B cell (primary cell): ENCODE results near the gene PACC1. TPM values are rescaled to one million over a fixed set of nuclear protein-coding genes. Genes with fewer than 3 reads are reported as not detected.

Experiments used
- ATAC-seq: fragments of 200-7000 bp; cut with Tn5 transposase; one replicate; pipeline ENCODE4 v1.10.0; 2021; ENCODE audit warnings: low read depth, mild to moderate bottlenecking, moderate number of reproducible peaks, moderate library complexity
- CTCF ChIA-PET: fragments of 350-600 bp; sonication (Branson Sonifier 250); formaldehyde crosslinking; loops from one replicate; lab custom pipeline; 2021; ENCODE audit warnings: antibody characterized with exemption, inconsistent platforms; lab: Charles Lee
- POLR2A ChIA-PET: fragments of 350-600 bp; sonication (Branson Sonifier 250); formaldehyde crosslinking; loops from one replicate; lab custom pipeline; 2021; ENCODE audit warnings: antibody characterized with exemption; lab: Charles Lee
- DNase-seq: peaks from one replicate; pipeline ENCODE4 v3.0.0; 2013
- H2AFZ ChIP-seq: 2 replicates; pipeline ENCODE4 v1.6.1; 2012; ENCODE audit warnings: mild to moderate bottlenecking, low read depth, low read length; ENCODE audit not compliant: insufficient read depth, poor library complexity, severe bottlenecking
- H3K27ac ChIP-seq, 2 donors: 1 replicate in 1 of 2; 2 replicates in 1 of 2; pipeline ENCODE4 v1.5.1; 2012 to 2013; ENCODE audit warnings: low read length in 2 of 2, mild to moderate bottlenecking in 2 of 2, moderate library complexity in 1 of 2
- H3K27me3 ChIP-seq, 4 experiments: fragments of 200-600 bp in 1 of 4; sonication (generic) in 1 of 4; replicated peaks in 1 of 4; 1 replicate in 2 of 4; 2 replicates in 2 of 4; pipeline versions ENCODE4 v1.6.1 to v1.7.0; 2013 to 2016; ENCODE audit warnings: low read length in 3 of 4, mild to moderate bottlenecking in 2 of 4, mixed read lengths in 1 of 4, moderate library complexity in 1 of 4; ENCODE audit not compliant: insufficient read depth in 4 of 4, control insufficient read depth in 3 of 4; ENCODE audit errors: control extremely low read depth in 1 of 4
- H3K36me3 ChIP-seq, 2 experiments: replicated peaks in 1 of 2; 1 replicate in 1 of 2; 2 replicates in 1 of 2; pipeline versions ENCODE4 v1.6.1 to v1.7.1; 2013; ENCODE audit warnings: low read length in 1 of 2; ENCODE audit not compliant: insufficient read depth in 2 of 2, control insufficient read depth in 1 of 2; ENCODE audit errors: control extremely low read depth in 1 of 2, extremely low read depth in 1 of 2
- H3K4me1 ChIP-seq, 2 donors: fragments of 200-600 bp in 1 of 2; sonication (generic) in 1 of 2; 1 replicate in 1 of 2; 2 replicates in 1 of 2; pipeline versions ENCODE4 v1.5.1 to v1.6.1; 2013 to 2017; ENCODE audit warnings: low read length in 2 of 2; ENCODE audit not compliant: control insufficient read depth in 2 of 2, insufficient read depth in 2 of 2
- H3K4me2 ChIP-seq: replicated peaks from 2 replicates; pipeline ENCODE3; 2012; ENCODE audit warnings: mild to moderate bottlenecking, low read depth, low read length; ENCODE audit not compliant: poor library complexity, severe bottlenecking
- H3K4me3 ChIP-seq, 5 experiments: fragments of 200-600 bp in 1 of 5; sonication (generic) in 1 of 5; 1 replicate in 3 of 5; 2 replicates in 2 of 5; pipeline versions ENCODE4 v1.5.1 to v1.7.0; 2011 to 2016; ENCODE audit warnings: low read length in 4 of 5, mild to moderate bottlenecking in 4 of 5, low read depth in 2 of 5, control low read depth in 1 of 5, moderate library complexity in 1 of 5; ENCODE audit not compliant: insufficient read depth in 1 of 5; ENCODE audit errors: control extremely low read depth in 1 of 5, extremely low read depth in 1 of 5
- H3K79me2 ChIP-seq: fragments of 200-600 bp; sonication (generic); one replicate; pipeline ENCODE4 v1.6.0; 2016; ENCODE audit warnings: low read length; ENCODE audit not compliant: control insufficient read depth, insufficient read depth
- H3K9ac ChIP-seq: fragments of 200-600 bp; sonication (generic); 2 replicates; pipeline ENCODE4 v1.6.1; 2017; ENCODE audit warnings: mild to moderate bottlenecking, low read length, moderate library complexity
- H3K9me3 ChIP-seq, 3 donors: one replicate each; pipeline versions ENCODE4 v1.6.1 to v1.7.1; 2013; ENCODE audit warnings: low read length in 2 of 3; ENCODE audit not compliant: control insufficient read depth in 2 of 3, insufficient read depth in 1 of 3; ENCODE audit errors: control extremely low read depth in 1 of 3
- H4K20me1 ChIP-seq: 2 replicates; pipeline ENCODE4 v1.6.0; 2012; ENCODE audit warnings: mild to moderate bottlenecking, low read length; ENCODE audit not compliant: insufficient read depth, control insufficient read depth, poor library complexity, severe bottlenecking
- H3K27ac Mint-ChIP-seq: one replicate; pipeline ENCODE4 v1.8.0; 2021; ENCODE audit warnings: mixed read lengths
- H3K27me3 Mint-ChIP-seq: one replicate; pipeline ENCODE4 v1.8.0; 2021; ENCODE audit warnings: mixed read lengths
- H3K4me1 Mint-ChIP-seq: one replicate; pipeline ENCODE4 v1.8.0; 2021; ENCODE audit warnings: mixed read lengths
- H3K4me3 Mint-ChIP-seq: one replicate; pipeline ENCODE4 v1.8.0; 2021; ENCODE audit warnings: mixed read lengths
- H3K9me3 Mint-ChIP-seq: one replicate; pipeline ENCODE4 v1.8.0; 2022; ENCODE audit warnings: mixed read lengths; ENCODE audit not compliant: insufficient read depth
- EZH2 ChIP-seq: IDR thresholded peaks from 2 replicates; pipeline ENCODE4 v1.6.1; 2012; ENCODE audit warnings: borderline replicate concordance, low read depth, mild to moderate bottlenecking, moderate library complexity, low read length; ENCODE audit not compliant: insufficient read depth, poor library complexity, severe bottlenecking
- WGBS: methylation state at CpG from one replicate; pipeline ENCODE4 v1.1.5; 2013; ENCODE audit warnings: missing lambda C conversion rate; ENCODE audit not compliant: insufficient coverage; 5-methylcytosine and 5-hydroxymethylcytosine counted together
- intact Hi-C: fragments of 100-400 bp; cut with micrococcal nuclease; formaldehyde crosslinking; loops from one replicate; pipeline ENCODE4 v1.10.0; 2022
- polyA plus RNA-seq: library from polyadenylated mRNA; depleted of rRNA; stranded (reverse); fragments of >200 nt; gene quantifications from 2 replicates; pipeline ENCODE4 v1.2.3, GENCODE V29; 2012
- total RNA-seq, 2 donors: library from RNA; stranded (reverse); fragments of 120-200 nt in 1 of 2; gene quantifications; 1 replicate in 1 of 2; 2 replicates in 1 of 2; pipeline versions ENCODE4 v1.2.3 to v1.2.4, GENCODE V29; 2013 to 2022
- TF ChIP-seq, protein P1 (sequence below): fragments of 200-600 bp; IDR thresholded peaks from one replicate; pipeline ENCODE4 v1.8.0; 2022; ENCODE audit warnings: antibody characterized with exemption, mild to moderate bottlenecking

The PACC1 gene
- total and polyA plus RNA-seq, 2 donors (not counting 1 experiment from before 2014, with no cell fraction given), result 15.9 to 18.3 TPM

DNA sequence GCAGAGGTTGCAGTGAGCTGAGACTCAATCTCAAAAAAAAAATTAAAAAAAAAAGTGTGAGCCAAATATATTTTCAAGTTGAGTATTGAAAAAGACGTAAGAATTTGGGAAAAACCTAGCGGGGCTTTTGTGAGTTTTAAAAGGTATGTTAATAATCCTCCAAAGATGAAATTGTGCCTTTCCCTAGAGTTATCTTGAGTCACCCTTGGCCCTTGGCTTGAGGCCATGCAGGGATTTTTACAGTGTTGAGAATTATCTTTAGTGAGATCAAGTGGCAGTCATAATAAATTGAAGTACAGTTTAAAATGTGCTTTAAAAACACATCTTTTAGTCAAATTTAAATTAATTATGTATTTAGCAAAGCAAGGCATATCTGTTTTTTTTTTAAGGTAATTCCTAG, 96.8 kb downstream of the PACC1 start:
- POLR2A ChIA-PET, result no interaction called here
- DNase-seq (no peak), ATAC-seq (no peak)
- peaks cover 50% of the 10 kb centered on the region for H4K20me1 ChIP-seq
- H3K27ac Mint-ChIP-seq, result no peak overlapping the region
- H3K4me1 ChIP-seq, result peaks cover 0 to 3% of the 10 kb centered on the region in 2 donors
- CTCF ChIA-PET, result interaction anchor here (0.6 to 0.7 kb wide), 2 partner anchors 141 to 529 kb away, joined by 3 to 6 read pairs; no protein-coding TSS in a partner anchor
- intact Hi-C loops, result no loop called here
- no peak overlapping the region for H2AFZ ChIP-seq
- H3K4me3 Mint-ChIP-seq, result no peak overlapping the region
- TF ChIP-seq EZH2, result no peak
- TF ChIP-seq, protein P1, sequence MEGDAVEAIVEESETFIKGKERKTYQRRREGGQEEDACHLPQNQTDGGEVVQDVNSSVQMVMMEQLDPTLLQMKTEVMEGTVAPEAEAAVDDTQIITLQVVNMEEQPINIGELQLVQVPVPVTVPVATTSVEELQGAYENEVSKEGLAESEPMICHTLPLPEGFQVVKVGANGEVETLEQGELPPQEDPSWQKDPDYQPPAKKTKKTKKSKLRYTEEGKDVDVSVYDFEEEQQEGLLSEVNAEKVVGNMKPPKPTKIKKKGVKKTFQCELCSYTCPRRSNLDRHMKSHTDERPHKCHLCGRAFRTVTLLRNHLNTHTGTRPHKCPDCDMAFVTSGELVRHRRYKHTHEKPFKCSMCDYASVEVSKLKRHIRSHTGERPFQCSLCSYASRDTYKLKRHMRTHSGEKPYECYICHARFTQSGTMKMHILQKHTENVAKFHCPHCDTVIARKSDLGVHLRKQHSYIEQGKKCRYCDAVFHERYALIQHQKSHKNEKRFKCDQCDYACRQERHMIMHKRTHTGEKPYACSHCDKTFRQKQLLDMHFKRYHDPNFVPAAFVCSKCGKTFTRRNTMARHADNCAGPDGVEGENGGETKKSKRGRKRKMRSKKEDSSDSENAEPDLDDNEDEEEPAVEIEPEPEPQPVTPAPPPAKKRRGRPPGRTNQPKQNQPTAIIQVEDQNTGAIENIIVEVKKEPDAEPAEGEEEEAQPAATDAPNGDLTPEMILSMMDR, result no peak
- H3K27me3 Mint-ChIP-seq, result no peaks in the 10 kb centered on the region
- H3K9ac ChIP-seq, result no peak overlapping the region
- peaks cover 0 to 3% of the 10 kb centered on the region in 2 experiments for H3K36me3 ChIP-seq
- H3K27ac ChIP-seq, result no peak overlapping the region
- H3K79me2 ChIP-seq, result peaks cover 74% of the 10 kb centered on the region
- no peak overlapping the region for H3K4me2 ChIP-seq
- no peak overlapping the region for H3K4me3 ChIP-seq
- 100% methylated on average over 1 of the region's 2 CpGs for WGBS
- no peaks in the 10 kb centered on the region for H3K9me3 ChIP-seq
- H3K27me3 ChIP-seq, result no peaks in the 10 kb centered on the region
- peaks cover 22% of the 10 kb centered on the region for H3K4me1 Mint-ChIP-seq
- no peaks in the 10 kb centered on the region for H3K9me3 Mint-ChIP-seq

DNA sequence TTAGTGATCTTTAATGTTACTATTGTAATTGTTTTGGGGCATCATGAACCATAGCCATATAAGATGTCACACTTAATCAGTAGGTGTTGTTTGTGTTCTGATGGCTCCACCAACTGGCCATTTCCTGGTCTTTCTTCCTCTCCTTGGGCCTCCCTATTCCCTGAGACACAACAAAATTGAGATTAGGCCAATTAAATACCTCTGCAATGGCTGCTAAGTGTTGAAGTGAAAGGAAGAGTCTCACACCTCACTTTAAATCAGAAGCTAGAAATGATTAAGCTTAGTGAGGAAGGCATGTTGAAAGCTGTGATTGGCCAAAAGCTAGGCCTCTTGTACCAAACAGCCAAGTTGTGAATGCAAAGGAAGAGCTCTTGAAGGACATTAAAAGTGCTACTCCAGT, 98.8 kb downstream of the PACC1 start:
- no peaks in the 10 kb centered on the region for H3K27me3 ChIP-seq
- no peak overlapping the region for H3K9ac ChIP-seq
- no peak overlapping the region for H3K4me3 ChIP-seq
- intact Hi-C loops, result no loop called here
- no peak overlapping the region for H3K4me2 ChIP-seq
- Mint-ChIP-seq H3K27me3 (no peaks in the 10 kb centered on the region), H3K9me3 (no peaks in the 10 kb centered on the region), H3K4me1 (peaks cover 27% of the 10 kb centered on the region), H3K27ac (no peak overlapping the region), H3K4me3 (no peak overlapping the region)
- ChIA-PET CTCF (interaction anchor here (0.6 to 1.5 kb wide), 6 partner anchors 12 to 328 kb away, joined by 3 to 9 read pairs (median 3); partner anchors contain the start of genes DTL and INTS7), POLR2A (no interaction called here)
- no peak overlapping the region for H2AFZ ChIP-seq
- H3K36me3 ChIP-seq, result peaks cover 0 to 3% of the 10 kb centered on the region in 2 experiments
- TF ChIP-seq EZH2, result no peak
- TF ChIP-seq, protein P1, result no peak
- no peak overlapping the region for H3K27ac ChIP-seq
- peak; percentile 36 for ATAC-seq
- H4K20me1 ChIP-seq, result peaks cover 64% of the 10 kb centered on the region
- DNase-seq, result peak; percentile 20
- peaks cover 3 to 4% of the 10 kb centered on the region in 2 donors for H3K4me1 ChIP-seq
- H3K79me2 ChIP-seq, result peaks cover 85% of the 10 kb centered on the region
- no peaks in the 10 kb centered on the region for H3K9me3 ChIP-seq
